ENCODE measurements around the gene FBXO5.
"Not testable (repeated sequence)": the region's sequence is repeated elsewhere in the genome, so short reads cannot be mapped to it uniquely, and the experiment has no call there.

Gene FBXO5, protein sequence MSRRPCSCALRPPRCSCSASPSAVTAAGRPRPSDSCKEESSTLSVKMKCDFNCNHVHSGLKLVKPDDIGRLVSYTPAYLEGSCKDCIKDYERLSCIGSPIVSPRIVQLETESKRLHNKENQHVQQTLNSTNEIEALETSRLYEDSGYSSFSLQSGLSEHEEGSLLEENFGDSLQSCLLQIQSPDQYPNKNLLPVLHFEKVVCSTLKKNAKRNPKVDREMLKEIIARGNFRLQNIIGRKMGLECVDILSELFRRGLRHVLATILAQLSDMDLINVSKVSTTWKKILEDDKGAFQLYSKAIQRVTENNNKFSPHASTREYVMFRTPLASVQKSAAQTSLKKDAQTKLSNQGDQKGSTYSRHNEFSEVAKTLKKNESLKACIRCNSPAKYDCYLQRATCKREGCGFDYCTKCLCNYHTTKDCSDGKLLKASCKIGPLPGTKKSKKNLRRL

DNA sequence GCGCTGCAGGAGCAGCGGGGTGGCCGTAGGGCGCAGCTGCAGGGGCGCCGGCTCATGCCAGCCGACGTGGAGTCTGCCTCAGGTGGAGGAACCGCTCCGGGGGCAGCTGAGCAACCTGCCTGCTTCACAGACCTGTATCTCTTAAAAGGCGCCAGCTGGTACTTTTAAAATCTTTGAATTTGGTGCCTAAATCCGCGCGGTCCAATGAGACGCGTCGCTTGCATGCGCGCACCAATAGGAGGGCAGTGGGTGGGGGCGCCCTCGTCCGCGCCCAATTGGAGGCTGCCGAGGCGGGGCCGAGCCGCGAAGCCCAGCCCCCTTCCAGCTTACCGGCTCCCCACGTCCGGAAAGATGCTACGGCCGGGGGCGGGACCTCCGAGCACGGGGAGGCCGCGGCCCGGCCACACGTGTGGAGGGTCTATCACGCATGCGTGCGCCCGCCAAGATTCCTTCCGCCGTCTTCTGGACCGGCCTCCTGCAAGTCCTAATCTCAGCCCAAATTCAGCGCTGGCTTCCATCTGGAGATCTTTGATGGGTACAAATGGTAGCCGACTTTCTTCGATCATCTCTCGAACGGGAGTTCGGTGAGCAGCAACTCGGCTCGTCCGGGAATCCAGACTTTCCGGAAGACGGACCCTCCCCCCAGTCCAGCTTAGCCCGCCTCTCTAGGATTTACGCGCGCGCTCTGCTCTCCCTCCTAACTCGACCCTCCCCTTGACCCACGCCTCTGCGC is at the start of gene FBXO5:
TSS of gene FBXO5 (minus strand) at position 138 of the 733 bp plus-strand sequence. CDS start at position 56, 82 bp downstream.
- DNase-seq = peak; percentile 93 to 96

DNA sequence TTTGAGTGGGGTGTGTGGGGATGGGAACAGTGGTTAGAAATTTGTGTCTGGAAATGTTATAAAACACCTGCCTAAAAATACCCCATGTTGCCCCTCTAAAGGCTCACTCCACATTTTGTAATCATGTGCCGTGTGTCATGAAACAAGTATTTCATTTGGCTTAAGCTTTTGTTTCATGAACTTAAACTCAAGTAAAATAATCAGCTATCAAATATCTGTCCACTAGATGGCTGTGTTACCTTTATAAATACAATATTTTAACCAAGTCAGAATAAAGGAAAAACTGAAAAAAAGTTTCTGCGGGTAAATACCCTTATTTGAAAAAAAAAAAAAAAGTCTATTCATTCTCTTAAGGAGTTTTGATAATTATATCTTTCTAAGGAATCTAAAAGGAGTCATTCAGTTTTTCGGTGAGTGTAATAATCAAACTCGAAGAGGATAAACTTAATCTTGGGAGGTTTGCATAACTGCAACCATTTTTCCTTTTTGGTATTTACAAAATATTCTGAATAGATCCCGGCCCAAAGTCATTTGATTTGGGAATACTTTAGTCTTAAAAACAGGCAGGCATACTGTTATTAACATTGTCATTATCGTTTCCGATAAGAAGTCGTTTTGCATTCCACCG is 49.5 kb upstream of the FBXO5 start:
- peak in 1 of 2 donors; percentile 35 for DNase-seq

DNA sequence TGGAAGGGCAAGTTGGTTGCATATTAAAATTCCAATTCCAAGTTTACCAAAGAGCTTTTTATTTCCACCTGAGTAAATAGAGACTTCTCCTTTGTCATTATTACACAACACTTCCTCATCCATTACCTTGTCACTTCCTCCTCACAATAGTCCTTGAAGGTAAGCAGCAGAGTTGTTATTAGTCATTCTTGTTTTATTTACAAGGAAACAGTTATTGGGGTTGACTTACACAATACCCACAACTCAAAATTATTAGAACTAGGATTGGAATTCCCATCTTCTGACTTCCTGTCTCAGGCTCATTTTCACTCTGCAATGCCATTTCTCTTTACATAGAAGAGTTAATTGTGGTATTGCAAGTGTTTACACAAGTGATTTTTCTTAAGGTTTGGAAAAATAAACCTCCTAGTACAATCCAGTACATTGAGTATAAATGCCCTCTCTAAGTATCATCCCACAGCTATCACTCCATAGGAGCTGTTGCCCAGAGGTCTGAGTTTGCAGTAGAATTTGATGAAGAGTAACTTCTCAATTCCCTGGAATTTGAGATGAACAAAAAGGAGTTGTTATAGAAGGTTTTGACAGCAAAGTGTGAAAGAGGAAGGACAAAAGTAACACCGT is 48.6 kb upstream of the FBXO5 start:
- DNase-seq = no peak

DNA sequence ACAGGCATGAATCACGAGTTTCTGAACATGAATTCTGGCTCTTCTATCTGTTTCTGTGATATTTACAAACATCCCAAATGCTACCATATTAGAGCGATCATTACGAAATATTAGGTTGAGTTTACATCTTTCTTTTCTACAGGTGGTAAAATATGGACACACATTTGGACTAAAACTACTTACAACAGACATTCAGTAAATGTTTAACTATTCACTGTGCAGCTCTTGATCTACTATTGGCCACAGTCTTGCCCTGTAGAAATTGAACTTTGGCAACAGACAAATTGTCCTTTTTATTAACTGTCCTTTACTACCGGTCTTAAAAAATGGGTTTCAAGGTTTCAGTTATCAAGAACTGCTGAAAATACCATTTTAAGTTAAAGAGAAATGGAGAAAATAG is 46.1 kb upstream of the FBXO5 start:
- no peak for DNase-seq

DNA sequence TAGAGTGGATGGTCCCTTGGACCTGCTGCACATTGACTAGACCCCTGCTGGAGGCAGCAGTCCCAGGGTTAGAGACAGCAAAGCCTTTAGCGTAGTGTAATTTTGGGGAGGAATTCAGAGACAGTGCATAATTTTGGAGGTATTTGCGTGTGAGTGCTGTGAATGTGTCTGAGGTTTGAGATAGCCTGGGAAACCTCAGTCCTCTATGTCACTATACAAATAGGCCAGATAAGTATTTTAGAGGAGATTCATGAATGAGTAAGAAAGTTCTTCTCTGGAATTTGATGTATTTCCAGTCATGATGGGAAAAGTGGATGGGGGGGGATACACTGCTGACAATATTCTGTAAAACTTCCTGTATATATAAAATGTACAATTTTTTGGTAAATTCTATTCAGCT is 45.4 kb upstream of the FBXO5 start:
- no peak for DNase-seq

DNA sequence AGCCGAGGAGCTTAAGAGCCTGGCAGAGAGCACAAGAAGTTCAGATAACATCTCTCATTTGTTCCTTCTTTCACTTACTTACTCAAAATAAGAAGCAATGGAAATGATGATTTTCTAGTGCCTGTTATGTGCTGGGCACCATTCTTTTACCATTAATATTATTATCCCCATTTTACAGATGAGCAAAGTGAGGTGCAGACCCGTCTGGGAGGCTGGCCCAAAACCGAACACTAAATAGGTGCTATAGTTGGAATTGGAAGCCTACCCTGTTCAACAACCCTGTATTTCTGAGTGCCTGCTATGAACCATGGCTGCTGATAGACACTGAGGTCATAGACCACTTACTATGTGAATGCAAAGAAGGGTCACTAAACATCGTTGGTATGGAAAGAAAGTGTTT is 44.6 kb upstream of the FBXO5 start:
- no peak for DNase-seq

DNA sequence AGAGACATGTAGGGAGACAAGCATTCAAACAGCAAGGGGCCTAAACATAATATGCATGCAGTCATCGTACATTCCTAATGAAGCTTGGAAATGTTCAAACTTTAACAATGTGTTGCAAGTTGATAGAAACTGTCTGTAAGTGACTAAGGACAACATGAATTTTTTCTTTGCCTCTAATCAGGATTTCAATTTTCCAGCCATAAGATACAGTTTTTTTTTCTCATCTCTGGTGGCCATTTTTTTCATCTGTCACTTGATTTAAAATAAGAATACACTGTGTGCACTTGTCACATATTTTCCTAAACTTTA is 41.8 kb upstream of the FBXO5 start:
- DNase-seq = no peak

DNA sequence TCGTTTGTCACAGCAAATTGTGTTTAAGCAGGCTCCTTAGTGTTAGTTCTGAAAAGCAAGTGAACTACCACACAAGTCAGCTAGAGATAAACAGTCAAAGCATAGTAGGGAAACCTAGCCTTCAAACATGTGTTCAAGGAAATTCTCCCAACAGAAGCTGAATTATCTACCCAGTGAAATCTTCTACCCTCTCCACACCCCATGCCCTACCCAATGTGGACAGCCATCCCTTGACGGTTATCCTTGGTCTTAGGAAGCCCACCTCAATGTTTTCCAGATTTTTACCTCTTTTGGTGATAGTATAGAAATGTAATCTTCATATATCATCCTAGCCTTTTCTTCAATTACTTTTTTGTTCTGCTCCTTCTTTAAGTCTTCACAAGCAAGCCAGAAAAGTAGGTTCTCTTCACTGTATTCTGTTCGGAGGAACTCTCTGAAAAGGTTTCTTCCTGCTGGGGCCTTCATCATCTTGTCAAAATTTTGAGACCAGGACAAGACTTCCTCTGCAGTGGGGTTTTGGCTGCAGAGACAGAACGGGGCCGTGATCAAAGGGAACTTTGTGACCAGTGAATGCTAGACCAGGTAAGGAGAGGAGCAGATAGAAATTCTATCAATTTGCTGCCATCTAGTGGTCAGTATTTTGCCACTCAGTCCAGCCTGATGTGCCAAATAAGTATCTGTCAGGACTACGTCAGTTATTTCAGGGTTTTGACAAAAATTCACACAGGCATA is 41.3 kb upstream of the FBXO5 start:
- DNase-seq = peak; percentile 23 to 37

DNA sequence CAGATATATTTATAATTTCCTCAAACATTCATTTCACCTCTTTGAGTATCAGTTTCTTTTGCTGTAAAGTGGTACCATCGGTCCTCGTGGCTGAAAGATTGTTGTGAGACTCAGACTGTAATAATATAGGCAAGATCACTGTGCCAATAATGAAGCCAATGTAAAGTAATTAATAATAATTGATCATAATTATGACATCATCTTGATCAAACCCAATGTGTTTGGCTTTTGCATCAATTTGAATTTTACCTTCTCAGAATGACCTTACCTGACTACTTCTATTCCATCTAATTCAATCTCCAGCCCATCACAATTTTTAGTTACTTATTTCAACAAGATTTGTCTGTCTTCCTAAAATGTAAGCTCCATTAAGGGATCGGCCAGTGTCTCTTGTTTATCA is 35.5 kb upstream of the FBXO5 start:
- DNase-seq = no peak

DNA sequence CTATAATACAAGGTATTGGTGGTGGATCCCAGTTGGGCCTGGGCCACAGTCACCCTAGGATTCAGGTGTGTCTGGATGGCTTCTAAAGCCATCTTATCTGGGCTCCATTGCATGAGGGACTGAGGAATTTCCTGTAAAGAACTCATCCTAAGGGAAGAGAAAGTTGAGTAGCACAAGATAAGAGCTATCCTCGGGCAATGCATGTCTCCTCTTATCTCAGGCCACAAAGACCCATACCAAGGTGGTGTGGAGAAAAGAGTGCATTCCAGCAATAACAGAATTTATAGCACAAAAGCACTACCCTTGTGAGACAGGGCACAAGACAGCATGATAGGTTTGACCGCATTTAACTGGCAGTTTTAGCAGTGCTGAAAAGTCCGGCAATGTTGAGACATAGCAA is 34.0 kb upstream of the FBXO5 start:
- no peak for DNase-seq

DNA sequence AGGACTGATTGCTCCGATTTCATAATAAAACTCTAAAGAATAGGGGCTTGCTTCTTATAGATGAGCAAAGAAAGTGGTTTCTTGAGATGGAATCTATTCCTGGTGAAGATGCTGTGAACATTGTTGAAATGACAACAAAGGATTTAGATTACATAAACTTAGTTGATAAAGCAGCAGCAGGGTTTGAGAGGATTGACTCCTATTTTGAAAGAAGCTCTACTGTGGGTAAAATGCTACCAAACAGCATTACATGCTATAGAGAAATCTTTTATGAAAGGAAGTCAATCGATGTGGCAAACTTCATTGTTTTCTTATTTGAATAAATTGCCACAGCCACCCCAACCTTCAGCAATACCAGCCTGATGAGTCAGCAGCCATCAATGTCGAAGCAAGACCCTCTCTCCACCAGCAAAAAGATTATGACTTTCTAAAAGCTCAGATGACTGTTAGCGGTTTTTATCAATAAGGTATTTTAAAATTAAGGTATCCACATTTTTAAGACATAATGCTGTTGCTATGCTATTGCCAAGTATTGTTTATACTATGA is 32.3 kb upstream of the FBXO5 start:
- DNase-seq = no peak

DNA sequence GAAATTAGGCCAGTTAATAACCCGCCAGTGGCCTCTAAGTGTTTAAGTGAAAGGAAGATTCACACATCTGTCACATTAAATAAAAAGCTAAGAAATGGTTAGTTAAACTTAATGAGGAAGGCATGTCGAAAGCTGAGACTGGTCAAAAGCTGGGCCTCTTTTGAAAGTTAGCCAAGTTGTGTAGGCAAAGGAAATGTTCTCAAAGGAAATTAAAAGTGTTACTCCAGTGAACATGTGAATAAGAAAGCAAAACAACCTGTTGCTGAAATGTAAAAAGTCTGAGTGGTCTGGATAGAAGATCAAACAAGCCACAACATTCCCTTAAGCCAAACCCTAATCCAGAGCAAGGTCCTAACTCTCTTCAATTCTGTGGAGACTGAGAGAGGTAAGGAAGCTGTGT is 30.6 kb upstream of the FBXO5 start:
- no peak for DNase-seq

DNA sequence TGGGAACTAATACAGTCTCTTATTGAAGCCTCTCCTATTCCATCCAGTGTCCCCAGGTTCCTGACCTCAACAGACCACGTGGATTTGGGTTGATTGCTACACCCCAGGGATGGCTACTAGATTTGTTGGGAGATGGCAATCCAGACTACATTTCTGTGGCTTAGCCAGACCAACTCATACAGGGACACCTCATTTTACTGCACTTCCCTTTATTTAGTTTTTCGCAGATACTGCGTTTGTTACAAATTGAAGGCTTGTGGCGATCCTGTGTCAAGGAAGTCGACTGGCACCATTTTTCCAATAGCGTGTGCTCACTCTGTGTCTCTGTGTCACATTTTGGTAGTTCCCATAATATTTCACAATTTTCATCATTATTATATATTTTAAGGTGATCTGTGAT is 30.0 kb upstream of the FBXO5 start:
- DNase-seq = no peak

DNA sequence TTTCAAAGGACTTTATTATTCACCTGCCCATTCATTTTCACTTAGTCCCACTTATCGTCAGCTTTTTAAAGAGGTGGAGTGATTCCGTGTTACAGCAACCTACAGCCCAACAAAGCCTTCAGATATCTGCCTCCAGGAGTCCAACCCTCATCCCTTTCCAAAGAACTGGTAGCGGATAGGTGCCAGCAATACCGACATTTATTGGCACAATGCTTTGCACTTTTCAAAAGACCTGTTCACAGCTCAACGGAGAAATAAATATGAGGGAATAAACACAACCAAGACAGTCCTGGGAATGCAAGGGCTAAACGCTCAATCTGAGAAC is 20.5 kb upstream of the FBXO5 start:
- no peak for DNase-seq

DNA sequence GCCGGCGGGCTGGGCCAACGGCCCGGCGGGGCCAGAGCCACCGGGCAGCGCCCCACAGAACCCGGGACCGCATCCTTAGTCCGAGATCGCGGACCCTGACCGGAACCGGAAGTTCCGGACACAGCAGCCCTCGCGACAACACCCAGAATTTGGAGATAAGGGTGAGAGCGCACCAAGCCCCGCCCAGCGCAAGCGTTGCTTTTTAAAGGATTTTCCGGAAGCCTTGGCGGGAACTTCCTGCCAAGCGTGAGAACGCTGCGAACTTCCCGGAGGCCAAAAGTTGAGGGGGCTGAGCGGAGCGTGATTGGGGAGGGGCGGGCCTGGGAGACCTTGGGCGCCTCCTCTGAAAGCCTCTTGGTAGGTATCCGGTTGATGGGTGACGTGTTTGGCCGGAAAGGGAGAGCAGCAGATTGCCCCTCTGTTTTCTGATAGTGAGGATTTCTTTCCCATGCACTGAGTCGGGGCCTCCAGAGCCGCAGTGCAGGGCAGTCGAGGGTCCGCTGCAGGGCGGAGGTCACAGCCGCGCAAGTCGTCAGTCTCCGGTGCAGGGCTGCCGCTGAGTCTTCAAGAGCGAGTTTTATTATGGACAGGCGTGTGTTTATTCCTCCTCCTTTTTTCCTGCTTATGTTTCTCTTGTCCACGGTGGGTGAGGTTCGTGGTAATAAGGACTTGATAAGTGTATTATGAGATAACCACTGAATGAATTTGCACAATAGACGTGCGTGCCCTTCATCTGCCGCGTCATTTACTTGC is 19.9 kb upstream of the FBXO5 start, which contains the start of gene MTRF1L:
TSS of gene MTRF1L (minus strand) at position 97 of the 753 bp plus-strand sequence. CDS start at position 73, 24 bp downstream.
- DNase-seq = peak; percentile 84 to 89

DNA sequence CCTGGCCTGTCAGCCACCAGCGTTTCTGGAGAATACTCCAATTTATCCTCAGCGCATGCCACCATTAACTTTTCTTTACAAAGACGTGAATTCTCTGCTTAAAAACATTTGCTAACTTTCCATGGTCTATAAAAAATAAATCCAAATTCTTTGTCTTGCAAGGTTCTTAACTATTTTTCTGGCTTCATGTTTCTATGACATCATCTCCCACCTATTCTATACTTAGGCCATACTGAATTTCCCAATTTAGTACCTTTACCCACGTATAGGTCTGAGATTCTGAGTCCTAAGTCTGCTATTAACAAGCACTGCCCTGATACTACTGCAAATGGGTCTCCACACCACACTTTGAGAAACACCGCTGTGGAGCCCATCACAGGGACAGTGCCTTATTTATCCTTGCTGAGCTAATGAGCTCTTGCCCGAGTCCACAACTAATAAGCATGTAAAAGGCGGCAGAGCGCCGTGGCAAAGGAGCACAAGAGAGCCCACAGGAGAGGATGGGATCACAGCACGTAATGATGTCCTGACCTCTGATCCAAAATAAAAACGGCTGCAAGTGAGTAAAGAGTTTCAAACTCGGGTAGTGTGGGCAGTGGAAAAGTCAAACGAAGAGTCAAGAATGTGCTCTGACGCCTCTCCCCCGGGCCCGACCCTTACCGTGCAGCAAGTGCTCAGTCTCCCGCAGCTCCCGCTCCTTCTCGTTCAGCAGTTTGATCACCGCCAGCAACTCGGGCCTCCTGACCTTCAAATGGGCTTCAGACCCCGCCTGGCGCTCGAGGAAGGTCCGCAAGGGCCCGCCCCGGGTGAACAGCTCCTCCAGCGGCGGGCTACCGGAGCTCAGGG is 19.1 kb upstream of the FBXO5 start:
- DNase-seq = no peak

DNA sequence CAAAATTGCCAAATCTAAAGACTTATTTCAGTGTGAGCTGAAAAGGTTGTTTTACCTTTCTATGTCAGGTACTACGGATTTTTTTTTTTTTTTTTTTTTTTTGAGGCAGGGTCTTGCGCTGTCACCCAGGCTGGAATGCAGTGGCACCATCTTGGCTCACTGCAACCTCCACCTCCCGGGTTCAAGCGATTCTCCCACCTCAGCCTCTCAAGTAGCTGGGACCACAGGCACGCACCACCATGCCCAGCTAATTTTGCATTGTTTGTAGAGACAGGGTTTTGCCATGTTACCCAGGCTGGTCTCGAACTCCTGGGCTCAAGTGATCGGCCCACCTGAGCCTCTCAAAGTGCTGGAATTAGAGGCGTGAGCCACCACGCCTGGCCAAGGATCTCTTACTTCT is 17.9 kb upstream of the FBXO5 start:
- not testable (repeated sequence) for DNase-seq

DNA sequence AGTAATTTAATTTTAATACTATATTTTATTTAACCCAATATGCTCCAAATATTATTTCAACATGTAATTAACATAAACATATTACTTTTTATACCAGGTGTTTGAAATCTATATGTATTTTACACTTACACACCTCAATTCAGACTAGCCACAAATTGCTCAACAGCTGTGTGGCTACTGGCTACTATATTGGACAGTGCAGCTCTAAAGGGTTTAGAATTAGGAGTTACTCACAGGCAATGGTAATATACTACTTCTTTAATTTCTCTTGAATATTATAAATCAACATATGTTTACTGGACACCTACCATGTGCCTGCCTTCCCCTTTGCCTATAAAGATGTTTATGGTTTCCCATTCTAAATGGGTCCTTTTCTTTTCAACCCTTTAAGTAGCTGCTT is 17.4 kb upstream of the FBXO5 start:
- no peak for DNase-seq

DNA sequence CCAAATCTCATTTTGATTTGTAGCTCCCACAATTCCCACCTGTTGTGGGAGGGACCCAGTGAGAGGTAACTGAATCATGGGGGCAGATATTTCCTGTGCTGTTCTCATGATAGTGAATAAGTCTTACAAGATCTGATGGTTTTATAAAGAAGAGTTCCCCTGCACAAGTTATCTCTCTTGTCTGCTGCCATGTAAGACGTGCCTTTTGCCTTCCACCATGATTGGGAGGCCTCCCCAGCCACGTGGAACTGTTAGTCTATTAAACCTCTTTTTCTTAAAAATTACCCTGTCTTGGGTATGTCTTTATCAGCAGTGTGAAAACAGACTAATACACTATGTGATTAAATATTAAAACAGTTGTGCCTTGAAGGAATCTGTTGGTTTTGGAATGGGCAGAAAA is 16.7 kb upstream of the FBXO5 start:
- DNase-seq = not testable (repeated sequence)

DNA sequence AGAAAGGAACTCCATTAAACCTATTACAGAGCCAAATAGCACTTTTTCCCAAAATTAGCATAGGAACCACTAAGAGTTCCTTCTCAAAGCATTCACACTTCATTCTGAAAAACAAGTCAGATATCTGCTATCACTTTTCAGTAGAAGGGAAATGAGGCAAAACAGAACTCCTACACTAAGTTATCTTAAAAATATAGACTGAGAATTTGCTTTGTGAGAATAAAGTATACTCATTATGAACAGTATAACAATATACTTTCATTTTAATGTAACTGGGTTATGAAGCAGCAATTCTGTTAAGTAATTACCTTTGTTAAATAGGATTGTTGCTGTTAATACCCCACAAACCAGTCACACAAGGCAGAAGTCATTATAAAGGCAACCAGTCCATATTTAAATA is 11.0 kb upstream of the FBXO5 start:
- no peak for DNase-seq

DNA sequence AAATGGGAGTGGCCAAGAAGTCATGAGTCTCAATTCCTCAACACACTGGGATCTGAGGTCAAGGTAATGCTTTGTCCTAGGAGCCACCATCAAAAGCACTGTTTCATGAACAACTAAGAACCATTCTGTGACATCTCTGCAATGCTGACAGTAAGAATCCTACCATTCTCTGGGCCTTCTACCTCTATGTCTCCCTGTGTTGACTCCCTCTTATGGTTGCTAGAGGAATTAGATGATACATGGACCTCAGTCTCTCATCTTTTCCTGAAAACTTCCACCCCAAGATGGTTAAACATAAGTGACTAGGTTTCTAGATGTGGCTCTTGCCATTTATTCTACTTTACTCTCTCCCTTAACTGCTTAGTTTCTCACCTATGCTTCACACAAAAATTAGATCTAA is 10.6 kb upstream of the FBXO5 start:
- DNase-seq = no peak
